HepG2 (cell line): Measurements from ENCODE around the gene HAUS5. TPM values are rescaled to one million over a fixed set of nuclear protein-coding genes. Genes with fewer than 3 reads are reported as not detected.

ENCODE experiments used
- ATF1 ChIP-seq: IDR thresholded peaks from 2 replicates; pipeline ENCODE4 v1.6.1; 2016; ENCODE audit warnings: mild to moderate bottlenecking, control low read depth
- ATRX ChIP-seq: sonication (generic); formaldehyde crosslinking; IDR thresholded peaks from 2 replicates; pipeline ENCODE4 v1.4.0; 2020; ENCODE audit warnings: missing genetic modification reagents, borderline replicate concordance
- CBFB ChIP-seq: sonication (generic); formaldehyde crosslinking; IDR thresholded peaks from 2 replicates; pipeline ENCODE4 v1.4.0; 2020; ENCODE audit warnings: missing genetic modification reagents
- DMAP1 ChIP-seq: IDR thresholded peaks from 2 replicates; pipeline ENCODE4 v1.6.1; 2016
- FOXA1 ChIP-seq, 2 experiments: fragments of 450-650 bp in 1 of 2; sonication (generic) in 1 of 2; formaldehyde crosslinking in 1 of 2; IDR thresholded peaks; 2 replicates each; pipeline versions ENCODE4 v1.4.0 to v1.6.1; 2016 to 2020; ENCODE audit warnings: missing genetic modification reagents in 1 of 2
- HNRNPLL ChIP-seq: fragments of 200-400 bp; formaldehyde crosslinking; IDR thresholded peaks from 2 replicates; pipeline ENCODE4 v1.6.1; 2017; ENCODE audit warnings: mild to moderate bottlenecking, low read depth, low read length; ENCODE audit not compliant: poor library complexity, severe bottlenecking
- JDP2 ChIP-seq: sonication (generic); formaldehyde crosslinking; IDR thresholded peaks from 2 replicates; pipeline ENCODE4 v1.8.1; 2022; ENCODE audit warnings: missing genetic modification reagents, borderline replicate concordance
- KLF16 ChIP-seq, 2 experiments: sonication (generic) in 1 of 2; formaldehyde crosslinking in 1 of 2; IDR thresholded peaks; 2 replicates each; pipeline versions ENCODE4 v1.6.1 to v1.8.0; 2016 to 2023; ENCODE audit warnings: missing genetic modification reagents in 2 of 2, missing compliant biosample characterization in 1 of 2
- KMT2A ChIP-seq: sonication (generic); formaldehyde crosslinking; IDR thresholded peaks from 2 replicates; pipeline ENCODE4 v1.4.0; 2020; ENCODE audit warnings: missing genetic modification reagents
- MED1 ChIP-seq: sonication (generic); formaldehyde crosslinking; IDR thresholded peaks from 2 replicates; pipeline ENCODE4 v1.4.0; 2020; ENCODE audit warnings: missing genetic modification reagents
- SNAPC2 ChIP-seq: sonication (generic); formaldehyde crosslinking; IDR thresholded peaks from 2 replicates; pipeline ENCODE4 v1.8.1; 2022; ENCODE audit warnings: mild to moderate bottlenecking, missing genetic modification reagents
- TEAD3 ChIP-seq: optimal IDR thresholded peaks from 2 replicates; pipeline ENCODE3; 2016; ENCODE audit warnings: borderline replicate concordance
- ZBTB21 ChIP-seq: sonication (generic); formaldehyde crosslinking; IDR thresholded peaks from 2 replicates; pipeline ENCODE4 v1.4.0; 2020; ENCODE audit warnings: missing genetic modification reagents
- ZBTB38 ChIP-seq: sonication (generic); formaldehyde crosslinking; IDR thresholded peaks from 2 replicates; pipeline ENCODE4 v1.5.1; 2020; ENCODE audit warnings: mild to moderate bottlenecking, missing genetic modification reagents
- ZNF256 ChIP-seq: sonication (generic); formaldehyde crosslinking; conservative IDR thresholded peaks from 2 replicates; pipeline ENCODE4 v1.4.0; 2020; ENCODE audit warnings: missing genetic modification reagents
- ZNF703 ChIP-seq: sonication (generic); formaldehyde crosslinking; IDR thresholded peaks from 2 replicates; pipeline ENCODE4 v1.5.1; 2020; ENCODE audit warnings: missing genetic modification reagents, mild to moderate bottlenecking, moderate library complexity, borderline replicate concordance
- polyA plus RNA-seq, 8 experiments: library from polyadenylated mRNA; depleted of rRNA in 3 of 8; stranded (reverse) in 7 of 8; unstranded in 1 of 8; fragments of >200 nt; fragmentation: Illumina TruSeq in 4 of 8; extraction: Trizol in 4 of 8; gene quantifications; 2 replicates each; pipeline versions ENCODE4 v1.2.1 to v1.2.3, GENCODE V29; 2011 to 2016; ENCODE audit warnings: low read depth in 4 of 8, missing spikeins in 1 of 8, mixed read lengths in 1 of 8; ENCODE audit not compliant: insufficient read depth in 1 of 8
- total RNA-seq, 5 experiments: library from RNA; depleted of rRNA; stranded (reverse); fragments of >200 nt; fragmentation: Illumina TruSeq; extraction: Trizol; gene quantifications; 2 replicates each; pipeline ENCODE4 v1.2.3, GENCODE V29; 2016; ENCODE audit warnings: low read depth in 1 of 5
- TF ChIP-seq, protein P1 (sequence below): sonication (generic); formaldehyde crosslinking; IDR thresholded peaks from 2 replicates; pipeline ENCODE4 v1.4.0; 2020; ENCODE audit warnings: missing genetic modification reagents
- TF ChIP-seq, protein P2 (sequence below): sonication (generic); formaldehyde crosslinking; IDR thresholded peaks from 2 replicates; pipeline ENCODE4; 2020; ENCODE audit warnings: missing genetic modification reagents, mild to moderate bottlenecking, borderline replicate concordance
- TF ChIP-seq, protein P3 (sequence below): sonication (generic); formaldehyde crosslinking; IDR thresholded peaks from 2 replicates; pipeline ENCODE4 v1.4.0; 2020; ENCODE audit warnings: missing genetic modification reagents
- TF ChIP-seq, protein P4 (sequence below): IDR thresholded peaks from 2 replicates; pipeline ENCODE4 v1.6.1; 2016; ENCODE audit warnings: mild to moderate bottlenecking

HAUS5 gene
- total and polyA plus RNA-seq, 2 of the 13 experiments (the other 11 are each of a cell fraction or from before 2014, with no cell fraction given) = 10.3 to 17.7 TPM

DNA sequence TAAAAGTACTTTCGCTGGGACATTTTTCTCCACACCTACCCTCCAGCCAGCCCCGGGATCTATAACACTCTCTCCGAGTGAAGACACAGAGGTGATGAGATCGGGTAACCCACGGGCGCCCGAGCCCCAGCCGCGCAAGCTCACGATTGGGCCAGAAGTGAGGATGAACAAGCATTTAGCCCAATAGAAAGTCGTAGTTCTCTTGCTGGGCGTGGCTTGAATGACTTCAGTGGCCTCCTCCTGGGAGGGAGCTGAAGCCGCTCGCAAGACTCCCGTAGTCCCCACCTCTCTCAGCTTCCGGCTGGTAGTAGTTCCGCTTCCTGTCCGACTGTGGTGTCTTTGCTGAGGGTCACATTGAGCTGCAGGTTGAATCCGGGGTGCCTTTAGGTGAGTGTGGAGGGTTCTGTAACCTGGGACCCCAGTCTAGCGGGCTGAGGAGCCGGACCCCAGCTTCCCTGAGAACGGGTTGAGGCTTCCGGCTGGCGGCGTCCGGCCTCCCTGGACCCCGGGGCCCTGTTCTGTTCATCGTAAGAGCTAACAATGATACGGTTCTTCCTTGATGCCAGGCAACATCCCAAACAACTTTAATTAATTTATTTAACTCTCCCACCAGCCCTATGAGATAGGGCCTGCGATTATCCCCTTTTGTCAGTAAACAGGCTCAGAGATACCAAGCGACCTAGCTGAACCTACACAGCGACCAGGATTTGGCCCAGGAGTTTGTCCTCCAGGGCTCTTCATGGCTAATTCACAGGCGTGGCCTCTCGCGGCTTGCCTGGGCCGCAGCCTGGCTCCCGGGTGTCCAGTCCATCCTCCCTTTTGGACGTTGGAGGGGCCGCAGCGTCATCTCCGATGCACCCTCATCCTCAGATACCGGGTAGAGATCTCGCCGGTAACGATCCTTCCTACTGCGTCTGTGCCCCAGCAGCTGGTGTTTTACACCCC, 35.8 kb downstream of the HAUS5 start, which contains the start of gene COX6B1 (continued):
- TF ChIP-seq, protein P1, sequence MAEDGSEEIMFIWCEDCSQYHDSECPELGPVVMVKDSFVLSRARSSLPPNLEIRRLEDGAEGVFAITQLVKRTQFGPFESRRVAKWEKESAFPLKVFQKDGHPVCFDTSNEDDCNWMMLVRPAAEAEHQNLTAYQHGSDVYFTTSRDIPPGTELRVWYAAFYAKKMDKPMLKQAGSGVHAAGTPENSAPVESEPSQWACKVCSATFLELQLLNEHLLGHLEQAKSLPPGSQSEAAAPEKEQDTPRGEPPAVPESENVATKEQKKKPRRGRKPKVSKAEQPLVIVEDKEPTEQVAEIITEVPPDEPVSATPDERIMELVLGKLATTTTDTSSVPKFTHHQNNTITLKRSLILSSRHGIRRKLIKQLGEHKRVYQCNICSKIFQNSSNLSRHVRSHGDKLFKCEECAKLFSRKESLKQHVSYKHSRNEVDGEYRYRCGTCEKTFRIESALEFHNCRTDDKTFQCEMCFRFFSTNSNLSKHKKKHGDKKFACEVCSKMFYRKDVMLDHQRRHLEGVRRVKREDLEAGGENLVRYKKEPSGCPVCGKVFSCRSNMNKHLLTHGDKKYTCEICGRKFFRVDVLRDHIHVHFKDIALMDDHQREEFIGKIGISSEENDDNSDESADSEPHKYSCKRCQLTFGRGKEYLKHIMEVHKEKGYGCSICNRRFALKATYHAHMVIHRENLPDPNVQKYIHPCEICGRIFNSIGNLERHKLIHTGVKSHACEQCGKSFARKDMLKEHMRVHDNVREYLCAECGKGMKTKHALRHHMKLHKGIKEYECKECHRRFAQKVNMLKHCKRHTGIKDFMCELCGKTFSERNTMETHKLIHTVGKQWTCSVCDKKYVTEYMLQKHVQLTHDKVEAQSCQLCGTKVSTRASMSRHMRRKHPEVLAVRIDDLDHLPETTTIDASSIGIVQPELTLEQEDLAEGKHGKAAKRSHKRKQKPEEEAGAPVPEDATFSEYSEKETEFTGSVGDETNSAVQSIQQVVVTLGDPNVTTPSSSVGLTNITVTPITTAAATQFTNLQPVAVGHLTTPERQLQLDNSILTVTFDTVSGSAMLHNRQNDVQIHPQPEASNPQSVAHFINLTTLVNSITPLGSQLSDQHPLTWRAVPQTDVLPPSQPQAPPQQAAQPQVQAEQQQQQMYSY (CRISPR knock-in tag) = no peak
- TF ChIP-seq, protein P2, sequence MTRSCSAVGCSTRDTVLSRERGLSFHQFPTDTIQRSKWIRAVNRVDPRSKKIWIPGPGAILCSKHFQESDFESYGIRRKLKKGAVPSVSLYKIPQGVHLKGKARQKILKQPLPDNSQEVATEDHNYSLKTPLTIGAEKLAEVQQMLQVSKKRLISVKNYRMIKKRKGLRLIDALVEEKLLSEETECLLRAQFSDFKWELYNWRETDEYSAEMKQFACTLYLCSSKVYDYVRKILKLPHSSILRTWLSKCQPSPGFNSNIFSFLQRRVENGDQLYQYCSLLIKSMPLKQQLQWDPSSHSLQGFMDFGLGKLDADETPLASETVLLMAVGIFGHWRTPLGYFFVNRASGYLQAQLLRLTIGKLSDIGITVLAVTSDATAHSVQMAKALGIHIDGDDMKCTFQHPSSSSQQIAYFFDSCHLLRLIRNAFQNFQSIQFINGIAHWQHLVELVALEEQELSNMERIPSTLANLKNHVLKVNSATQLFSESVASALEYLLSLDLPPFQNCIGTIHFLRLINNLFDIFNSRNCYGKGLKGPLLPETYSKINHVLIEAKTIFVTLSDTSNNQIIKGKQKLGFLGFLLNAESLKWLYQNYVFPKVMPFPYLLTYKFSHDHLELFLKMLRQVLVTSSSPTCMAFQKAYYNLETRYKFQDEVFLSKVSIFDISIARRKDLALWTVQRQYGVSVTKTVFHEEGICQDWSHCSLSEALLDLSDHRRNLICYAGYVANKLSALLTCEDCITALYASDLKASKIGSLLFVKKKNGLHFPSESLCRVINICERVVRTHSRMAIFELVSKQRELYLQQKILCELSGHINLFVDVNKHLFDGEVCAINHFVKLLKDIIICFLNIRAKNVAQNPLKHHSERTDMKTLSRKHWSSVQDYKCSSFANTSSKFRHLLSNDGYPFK (CRISPR knock-in tag) = peak; percentile 32; the same call in 1 of the 2 replicates
- TF ChIP-seq, protein P3, sequence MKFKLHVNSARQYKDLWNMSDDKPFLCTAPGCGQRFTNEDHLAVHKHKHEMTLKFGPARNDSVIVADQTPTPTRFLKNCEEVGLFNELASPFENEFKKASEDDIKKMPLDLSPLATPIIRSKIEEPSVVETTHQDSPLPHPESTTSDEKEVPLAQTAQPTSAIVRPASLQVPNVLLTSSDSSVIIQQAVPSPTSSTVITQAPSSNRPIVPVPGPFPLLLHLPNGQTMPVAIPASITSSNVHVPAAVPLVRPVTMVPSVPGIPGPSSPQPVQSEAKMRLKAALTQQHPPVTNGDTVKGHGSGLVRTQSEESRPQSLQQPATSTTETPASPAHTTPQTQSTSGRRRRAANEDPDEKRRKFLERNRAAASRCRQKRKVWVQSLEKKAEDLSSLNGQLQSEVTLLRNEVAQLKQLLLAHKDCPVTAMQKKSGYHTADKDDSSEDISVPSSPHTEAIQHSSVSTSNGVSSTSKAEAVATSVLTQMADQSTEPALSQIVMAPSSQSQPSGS (CRISPR knock-in tag) = peak; percentile 59; the same call in 1 of the 2 replicates
- TF ChIP-seq KMT2A (no peak), ATRX (CRISPR knock-in tag) (no peak), MED1 (CRISPR knock-in tag) (peak; percentile 39; the same call in 1 of the 2 replicates), ZNF703 (CRISPR knock-in tag) (no peak), KLF16 (CRISPR knock-in tag; IDR thresholded peaks at IDR 0.05) (peak in 1 of 2 experiments; percentile 54; a peak in 1 of 4 replicates), TEAD3 (CRISPR knock-in tag) (peak; percentile 6), SNAPC2 (CRISPR knock-in tag) (no peak), ZNF256 (CRISPR knock-in tag) (no peak), DMAP1 (0 out of 2 replicates have a peak, but pooled peaks have one; percentile 29), ATF1 (CRISPR knock-in tag) (no peak), ZBTB38 (no peak), FOXA1 (IDR thresholded peaks at IDR 0.05) (no peak), FOXA1 (CRISPR knock-in tag; IDR thresholded peaks at IDR 0.05) (no peak), CBFB (CRISPR knock-in tag) (no peak), JDP2 (no peak), HNRNPLL (peak; percentile 28), ZBTB21 (CRISPR knock-in tag) (no peak)
- TF ChIP-seq, protein P4, sequence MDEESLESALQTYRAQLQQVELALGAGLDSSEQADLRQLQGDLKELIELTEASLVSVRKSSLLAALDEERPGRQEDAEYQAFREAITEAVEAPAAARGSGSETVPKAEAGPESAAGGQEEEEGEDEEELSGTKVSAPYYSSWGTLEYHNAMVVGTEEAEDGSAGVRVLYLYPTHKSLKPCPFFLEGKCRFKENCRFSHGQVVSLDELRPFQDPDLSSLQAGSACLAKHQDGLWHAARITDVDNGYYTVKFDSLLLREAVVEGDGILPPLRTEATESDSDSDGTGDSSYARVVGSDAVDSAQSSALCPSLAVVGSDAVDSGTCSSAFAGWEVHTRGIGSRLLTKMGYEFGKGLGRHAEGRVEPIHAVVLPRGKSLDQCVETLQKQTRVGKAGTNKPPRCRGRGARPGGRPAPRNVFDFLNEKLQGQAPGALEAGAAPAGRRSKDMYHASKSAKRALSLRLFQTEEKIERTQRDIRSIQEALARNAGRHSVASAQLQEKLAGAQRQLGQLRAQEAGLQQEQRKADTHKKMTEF (CRISPR knock-in tag) = 0 out of 2 replicates have a peak, but pooled peaks have one; percentile 38
